Heart right ventricle (tissue), 16 donors: ENCODE data around the gene OPRD1. TPM values are rescaled to one million over a fixed set of nuclear protein-coding genes. Genes with fewer than 3 reads are reported as not detected.
A peak's percentile ranks its signal among the peaks of the same experiment; 100 is the strongest.

ENCODE experiments used
- ATAC-seq, 8 donors: fragments of 200-7000 bp; cut with Tn5 transposase; one replicate each; pipeline ENCODE4 v1.9.1; 2020; ENCODE audit warnings: mild to moderate bottlenecking in 8 of 8, moderate library complexity in 8 of 8, moderate number of reproducible peaks in 1 of 8
- DNase-seq, 2 donors: peaks; one replicate each; pipeline ENCODE4 v3.0.0-alpha.2; 2020
- H3K27ac ChIP-seq, 10 donors: fragments of 200-600 bp; sonication (generic) in 2 of 10; one replicate each; pipeline versions ENCODE4 v1.5.0 to v1.8.0; 2020 to 2022; ENCODE audit warnings: mild to moderate bottlenecking in 3 of 10
- H3K27me3 ChIP-seq, 7 donors: fragments of 200-600 bp; one replicate each; pipeline ENCODE4 v1.8.0; 2021 to 2022; ENCODE audit warnings: mild to moderate bottlenecking in 2 of 7
- H3K36me3 ChIP-seq, 9 donors: fragments of 200-600 bp; sonication (generic) in 1 of 9; one replicate each; pipeline versions ENCODE4 v1.5.0 to v1.8.0; 2020 to 2022; ENCODE audit warnings: mild to moderate bottlenecking in 2 of 9
- H3K4me1 ChIP-seq, 9 donors: fragments of 200-600 bp; sonication (generic) in 1 of 9; one replicate each; pipeline versions ENCODE4 v1.5.0 to v1.8.0; 2020 to 2022; ENCODE audit warnings: mild to moderate bottlenecking in 4 of 9
- H3K4me3 ChIP-seq, 10 donors: fragments of 200-600 bp; sonication (generic) in 2 of 10; one replicate each; pipeline versions ENCODE4 v1.5.0 to v1.8.0; 2020 to 2022; ENCODE audit warnings: mild to moderate bottlenecking in 7 of 10, moderate library complexity in 2 of 10
- H3K9me3 ChIP-seq, 11 donors: fragments of 200-600 bp in 10 of 11; sonication (generic) in 2 of 11; one replicate each; pipeline versions ENCODE4 v1.5.0 to v1.8.0; 2013 to 2022; ENCODE audit warnings: mild to moderate bottlenecking in 2 of 11, control low read depth in 1 of 11, moderate library complexity in 1 of 11
- CTCF ChIP-seq, 9 donors: fragments of 200-600 bp; sonication (generic) in 2 of 9; IDR thresholded peaks; one replicate each; pipeline versions ENCODE4 v1.5.0 to v1.8.0; 2021 to 2022; ENCODE audit warnings: antibody characterized with exemption in 9 of 9, mild to moderate bottlenecking in 5 of 9, moderate library complexity in 1 of 9
- WGBS, 2 donors: extraction: QIAGEN DNeasy Blood & Tissue Kit; methylation state at CpG; one replicate each; pipeline ENCODE4 v1.1.7; 2013; ENCODE audit warnings: inconsistent platforms in 1 of 2; 5-methylcytosine and 5-hydroxymethylcytosine counted together
- intact Hi-C, 10 donors: fragments of 100-400 bp; cut with DNase I; formaldehyde crosslinking; loops; one replicate each; pipeline versions ENCODE4 v1.11.1 to v1.14.2; 2022
- polyA plus RNA-seq, 2 donors: library from polyadenylated mRNA; stranded (reverse); fragments of 200-250 nt; gene quantifications; one replicate each; pipeline ENCODE4 v1.2.3, GENCODE V29; 2013
- total RNA-seq, 10 donors: library from RNA; stranded (reverse); fragmentation: NEBNext Ultra II Directional in 3 of 10; extraction: Animal tissue kit (Norgen Biotek cat#: 25700) in 3 of 10; gene quantifications; one replicate each; pipeline versions ENCODE4 v1.2.1 to v1.2.4, GENCODE V29; 2021 to 2023
- donor health status: Arrhythmogenic right ventricular cardiomyopathy.
- donor health status: ischemic (EF 13 %, LVEDD 7.1; RV severe dilation, severe dysfunction).
- donor health status: healthy with polysubstance abuse.
- donor health status: DM: no; HTN: yes; CAD: no.
- donor health status: DM: no; HTN: no; CAD: no.
- donor health status: ischemic (EF 25% LVEDD 6.9; RV normal size, moderate dysfunction).
- donor health status: ischemic (EF 25% LVEDD 5.7; RV mildly dilated, moderate dysfunction).
- donor health status: healthy.
- donor health status: DM: yes; HTN: yes; CAD: no.
- donor health status: Ischemic cardiomyopathy.
- donor health status: ischemic (EF 35%, LVEDD 5.7; RV mildly dilated, moderate dysfunction).
- donor health status: nonischemic (EF 11% LVEDD 7.7; RV severe dilation, severe dysfunction).
- donor health status: DM: yes; HTN: yes; CAD: no.
- donor health status: PGD.
- donor health status: ischemic (EF 29% LVEDD 5.4; RV normal size, mild dysfunction).
- donor health status: nonischemic (EF 23%, LVEDD 6.1; RV moderate dilation, normal function).

OPRD1 gene
- total and polyA plus RNA-seq, 12 donors, result 0.02 to 0.04 TPM; not detected in 10

- ATAC-seq (no peak), DNase-seq (no peak)
- intact Hi-C loops, result loop anchor here in 1 of 10 donors (5.0 kb wide), 1 partner anchor 128 kb away; no protein-coding TSS in a partner anchor
- Histone ChIP-seq H3K4me1 (peaks cover 6 to 39% (median 20%) of the 10 kb centered on the region in 9 donors), H3K27ac (no peak overlapping the region), H3K27me3 (no peaks in the 10 kb centered on the region), H3K36me3 (peaks cover 0 to 1% (median 0%) of the 10 kb centered on the region in 9 donors), H3K4me3 (no peak overlapping the region), H3K9me3 (peaks cover 0 to 2% (median 0%) of the 10 kb centered on the region in 11 donors)
- WGBS, 2 donors, result 39 to 55% methylated on average over 2 of the region's 2 CpGs
- no peak for TF ChIP-seq CTCF (IDR thresholded peaks at IDR 0.05)
Observed at GRCh38 chr1:28899267-28899666, 87.3 kb downstream of the OPRD1 start.

GRCh38 chr1:28900562-28900961, 88.6 kb downstream of the OPRD1 start:
- H3K36me3 ChIP-seq, result no peaks in the 10 kb centered on the region
- no peak for TF ChIP-seq CTCF (IDR thresholded peaks at IDR 0.05)
- no peaks in the 10 kb centered on the region for H3K27me3 ChIP-seq
- ATAC-seq (no peak), DNase-seq (no peak)
- peaks cover 6 to 29% (median 17%) of the 10 kb centered on the region in 9 donors for H3K4me1 ChIP-seq
- WGBS, 2 donors, result 93% methylated on average over 3 of the region's 3 CpGs
- H3K9me3 ChIP-seq, result peaks cover 0 to 6% (median 0%) of the 10 kb centered on the region in 11 donors
- no peak overlapping the region for H3K27ac ChIP-seq
- intact Hi-C loops, result no loop called here
- no peak overlapping the region for H3K4me3 ChIP-seq

- Histone ChIP-seq H3K4me1 (peaks cover 6 to 27% (median 17%) of the 10 kb centered on the region in 9 donors), H3K9me3 (peaks cover 0 to 6% (median 0%) of the 10 kb centered on the region in 11 donors), H3K27ac (no peak overlapping the region), H3K27me3 (no peaks in the 10 kb centered on the region), H3K36me3 (no peaks in the 10 kb centered on the region), H3K4me3 (no peak overlapping the region)
- intact Hi-C loops, result no loop called here
- TF ChIP-seq CTCF (IDR thresholded peaks at IDR 0.05), result no peak
- ATAC-seq, result no peak
- no peak for DNase-seq
- 88 to 91% methylated on average over 2 of the region's 2 CpGs for WGBS, 2 donors
Observed at GRCh38 chr1:28902738-28903137, 90.8 kb downstream of the OPRD1 start.

GRCh38 chr1:28905921-28906666, 94.1 kb downstream of the OPRD1 start:
- Histone ChIP-seq H3K4me1 (peaks cover 0 to 5% (median 0%) of the 10 kb centered on the region in 9 donors), H3K27ac (no peak overlapping the region), H3K9me3 (peaks cover 0 to 6% (median 0%) of the 10 kb centered on the region in 11 donors), H3K4me3 (no peak overlapping the region), H3K27me3 (no peaks in the 10 kb centered on the region), H3K36me3 (no peaks in the 10 kb centered on the region)
- WGBS, 2 donors, result 93 to 98% methylated on average over 8 of the region's 8 CpGs
- intact Hi-C loops, result no loop called here
- DNase-seq (no peak), ATAC-seq (peak in 2 of 8 donors; percentile 22 to 47)
- no peak for TF ChIP-seq CTCF (IDR thresholded peaks at IDR 0.05)
